NOMO-1 treated with dmso at 0.1 percent for 144 hours (cell line): ENCODE results near the gene VAT1L.
A peak's percentile ranks its signal among the peaks of the same experiment; 100 is the strongest.

Experiments used
- DNase-seq: peaks from one replicate; lab custom pipeline; 2025; ENCODE audit not compliant: unreplicated experiment; lab: John Stamatoyannopoulos, UW

Gene VAT1L

DNA sequence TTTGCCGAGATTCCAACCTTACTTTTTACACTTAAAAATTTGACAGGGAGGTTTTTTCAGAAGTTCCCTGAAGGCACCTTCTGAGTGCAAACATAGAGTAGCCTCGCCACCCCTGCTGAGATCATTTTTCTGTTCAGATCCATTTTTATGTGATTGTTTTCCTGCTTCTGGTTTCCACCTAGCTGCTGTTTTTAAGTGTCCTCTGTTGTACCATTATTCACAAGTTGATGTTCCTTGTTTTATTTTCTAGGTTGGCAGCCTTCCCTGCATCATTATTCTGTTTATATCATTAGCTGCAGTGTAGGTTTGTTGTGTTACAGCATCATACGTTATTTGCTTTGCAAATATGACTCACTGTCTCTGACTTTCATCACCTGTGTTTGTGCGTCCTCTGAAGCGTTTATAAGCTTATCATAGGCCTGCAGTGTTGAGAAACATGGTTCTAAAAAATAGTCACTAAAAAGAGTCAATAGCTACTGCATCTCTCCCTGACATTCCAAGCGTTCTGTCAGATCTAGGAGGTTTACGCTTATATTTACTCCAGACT lies 117.1 kb downstream of the VAT1L start:
- DNase-seq = no peak

DNA sequence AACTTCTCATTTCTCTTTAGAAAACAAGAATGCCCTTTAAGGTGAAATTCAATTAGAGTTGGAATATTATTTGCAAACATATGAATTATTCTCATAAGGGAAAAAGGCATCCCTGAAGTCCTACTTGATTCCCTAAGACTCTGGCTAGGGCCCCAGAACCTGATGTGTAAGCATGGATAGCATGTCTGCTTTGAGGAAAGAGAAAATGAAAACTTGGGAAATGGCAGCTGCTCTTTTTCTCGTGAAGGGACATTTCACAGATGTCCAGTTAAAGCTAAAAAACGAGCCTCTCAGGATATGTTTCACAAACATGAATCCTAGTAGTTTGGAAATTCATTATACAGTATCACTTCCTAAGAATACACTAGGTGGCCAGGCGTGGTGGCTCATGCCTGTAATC lies 121.7 kb downstream of the VAT1L start:
- DNase-seq = no peak

DNA sequence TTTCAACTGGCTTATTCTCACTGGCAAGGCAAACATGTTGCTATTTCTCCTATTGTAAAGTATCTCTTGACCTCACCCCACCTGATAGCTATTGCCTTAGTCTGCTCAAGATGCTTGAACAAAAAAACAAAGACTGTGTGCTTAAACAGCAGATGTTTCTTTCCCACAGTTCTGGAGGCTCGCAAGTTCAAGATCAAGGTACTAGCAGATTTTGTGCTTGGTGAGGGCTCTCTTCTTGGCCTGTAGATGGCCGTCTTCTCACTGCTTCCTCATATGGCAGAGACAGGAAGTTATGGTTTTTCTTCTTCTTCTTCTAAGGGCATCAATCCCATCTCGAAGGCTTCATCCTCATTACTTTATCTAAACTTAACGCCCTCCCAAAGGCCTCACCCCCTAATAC lies 124.3 kb downstream of the VAT1L start:
- DNase-seq = peak; percentile 9

DNA sequence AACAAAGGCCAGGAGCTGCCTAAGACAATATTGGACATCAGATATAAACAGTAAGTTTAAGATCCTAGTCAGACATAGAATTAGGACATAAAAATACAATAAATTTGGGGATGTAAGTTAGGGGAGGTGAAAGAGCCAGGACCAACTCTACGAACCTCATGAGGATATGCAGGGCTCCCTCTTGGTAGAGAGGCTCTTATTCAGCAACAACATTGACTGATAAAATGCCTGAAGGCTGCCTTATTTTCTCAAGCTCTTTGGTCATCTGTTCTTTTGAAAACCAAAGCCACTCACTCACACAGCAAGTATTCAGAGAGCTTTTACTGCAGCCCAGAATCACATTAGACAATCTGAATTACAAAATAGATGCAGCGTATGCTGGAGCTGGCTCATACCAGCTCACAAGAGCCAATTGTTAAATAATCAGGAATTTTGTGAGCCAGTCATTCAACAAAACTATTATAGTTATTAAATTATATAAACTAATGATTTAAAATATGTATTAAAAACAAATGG lies 125.4 kb downstream of the VAT1L start:
- no peak for DNase-seq

DNA sequence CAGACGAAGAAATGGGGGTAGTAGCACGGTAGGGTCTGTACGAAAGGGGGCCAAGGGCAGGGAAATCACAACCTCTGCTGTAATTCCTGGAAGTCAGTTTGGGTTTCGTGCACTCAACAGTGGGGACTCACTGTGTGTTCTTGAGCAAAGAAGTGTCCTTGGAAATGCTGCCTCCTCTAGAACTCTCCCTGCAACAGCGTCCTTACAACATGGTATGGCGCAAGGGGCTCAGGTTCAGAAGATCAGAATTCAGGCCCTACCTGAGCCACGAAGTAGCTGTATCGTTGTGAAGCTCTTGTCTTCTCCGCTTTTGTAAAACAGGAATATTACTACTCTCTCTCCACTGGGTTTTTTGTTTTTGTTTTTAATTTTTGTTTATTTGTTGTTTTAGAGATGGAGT lies 127.7 kb downstream of the VAT1L start:
- DNase-seq = no peak

DNA sequence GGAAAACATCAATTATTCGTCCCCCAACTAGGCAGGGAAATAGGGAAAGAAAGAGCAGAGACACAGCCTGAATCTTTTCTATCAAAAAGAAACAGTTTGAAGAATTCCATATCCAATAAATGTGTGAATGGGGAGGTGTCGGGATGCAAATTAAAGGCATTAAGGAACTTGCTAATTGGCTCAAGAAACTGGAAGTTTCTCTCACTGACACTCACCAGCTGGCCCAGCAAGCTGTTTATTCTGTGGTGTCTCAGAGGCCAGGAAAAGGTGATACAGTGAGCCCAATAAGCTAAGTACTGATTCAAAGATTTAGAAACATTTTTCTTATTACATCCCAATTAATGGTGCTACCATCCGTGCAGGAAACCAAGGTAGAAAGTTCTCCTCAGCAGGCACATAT lies 129.6 kb downstream of the VAT1L start:
- DNase-seq = no peak

DNA sequence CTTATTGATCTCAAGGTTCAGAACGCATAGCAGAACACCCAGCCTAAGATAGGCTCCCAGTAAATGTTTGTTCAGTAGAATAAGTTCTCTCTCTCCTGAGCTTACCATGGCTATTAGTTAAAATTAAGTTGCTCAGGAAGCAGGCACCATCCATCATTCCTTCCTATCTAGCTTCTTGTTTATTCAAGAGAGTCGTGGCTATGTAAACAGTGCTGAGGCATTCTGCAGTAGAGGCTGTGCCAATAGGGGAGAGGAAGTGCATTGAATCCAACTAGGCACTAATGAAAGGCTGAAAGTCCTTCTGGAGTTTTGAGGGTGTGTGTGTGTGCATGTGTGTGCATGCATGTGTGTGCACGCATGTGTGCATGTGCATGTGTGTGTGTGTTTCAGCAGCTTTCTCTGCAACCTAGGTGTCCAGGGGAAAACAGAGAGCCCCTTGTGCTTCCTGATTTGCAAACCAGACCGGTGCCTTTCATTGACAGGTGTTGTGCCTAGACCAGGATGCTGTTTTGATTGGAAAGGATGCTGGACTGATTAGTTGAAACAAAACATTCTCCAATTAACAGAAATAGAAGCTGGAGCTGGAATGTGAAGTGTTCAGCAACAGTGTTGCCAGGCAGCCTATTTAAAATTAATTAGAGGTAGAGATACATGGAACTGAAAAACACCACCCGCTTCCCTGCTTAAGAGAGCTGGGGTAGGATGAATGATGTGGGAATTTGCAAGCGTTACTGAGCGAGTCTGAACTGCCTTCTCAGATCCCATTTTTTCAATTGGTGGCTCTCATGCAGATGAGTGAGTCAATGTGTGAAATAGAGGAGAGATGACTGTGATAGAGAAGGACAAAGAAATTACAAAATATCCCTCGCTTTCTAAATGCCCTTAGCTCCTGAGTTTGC lies 130.7 kb downstream of the VAT1L start:
- DNase-seq = no peak

DNA sequence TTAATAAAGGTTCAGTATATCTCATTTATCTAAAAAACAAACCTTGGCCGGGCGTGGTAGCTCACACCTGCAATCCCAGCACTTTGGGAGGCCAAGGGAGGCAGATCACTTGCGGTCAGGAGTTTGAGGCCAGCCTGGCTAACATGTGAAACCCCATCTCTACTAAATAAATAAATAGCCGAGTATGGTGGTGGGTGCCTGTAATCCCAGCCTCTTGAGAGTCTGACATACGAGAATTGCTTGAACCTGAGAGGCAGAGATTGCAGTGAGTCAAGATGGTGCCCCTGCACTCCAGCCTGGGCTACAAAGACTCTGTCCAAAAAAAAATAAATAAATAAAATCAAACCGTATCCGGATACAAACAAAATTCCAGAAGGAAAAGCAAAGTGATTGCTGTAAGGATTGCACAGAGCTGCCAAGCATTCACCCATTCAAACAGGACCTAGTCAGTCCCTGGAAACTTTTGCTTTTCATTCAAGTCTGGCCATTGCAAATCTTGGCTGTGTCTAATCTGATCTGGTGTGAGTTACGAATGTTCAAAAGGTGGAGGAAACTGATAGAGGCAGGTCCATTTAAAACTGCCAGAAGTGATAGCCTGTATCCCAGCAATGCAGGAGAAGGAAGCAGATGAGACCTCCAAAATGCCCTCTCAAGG lies 131.5 kb downstream of the VAT1L start:
- no peak for DNase-seq

DNA sequence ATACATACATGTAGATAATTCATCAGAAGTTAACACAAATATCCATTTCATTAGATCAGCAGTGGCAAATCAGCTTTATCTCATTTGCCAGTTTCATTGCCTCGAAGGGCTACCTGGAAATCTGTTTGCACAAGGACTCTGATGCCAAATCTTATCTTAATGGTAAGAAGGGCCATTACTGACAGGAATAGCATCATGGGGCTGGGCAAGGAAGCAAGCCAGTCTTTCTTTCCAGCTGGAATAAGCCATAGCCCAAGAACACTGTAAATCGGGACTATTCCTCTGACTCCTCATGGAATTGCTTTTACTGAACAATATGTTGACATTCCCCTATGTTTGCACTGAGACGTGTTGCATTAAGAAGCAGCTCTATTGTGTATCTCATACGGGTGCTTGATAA lies 132.6 kb downstream of the VAT1L start:
- DNase-seq = no peak

DNA sequence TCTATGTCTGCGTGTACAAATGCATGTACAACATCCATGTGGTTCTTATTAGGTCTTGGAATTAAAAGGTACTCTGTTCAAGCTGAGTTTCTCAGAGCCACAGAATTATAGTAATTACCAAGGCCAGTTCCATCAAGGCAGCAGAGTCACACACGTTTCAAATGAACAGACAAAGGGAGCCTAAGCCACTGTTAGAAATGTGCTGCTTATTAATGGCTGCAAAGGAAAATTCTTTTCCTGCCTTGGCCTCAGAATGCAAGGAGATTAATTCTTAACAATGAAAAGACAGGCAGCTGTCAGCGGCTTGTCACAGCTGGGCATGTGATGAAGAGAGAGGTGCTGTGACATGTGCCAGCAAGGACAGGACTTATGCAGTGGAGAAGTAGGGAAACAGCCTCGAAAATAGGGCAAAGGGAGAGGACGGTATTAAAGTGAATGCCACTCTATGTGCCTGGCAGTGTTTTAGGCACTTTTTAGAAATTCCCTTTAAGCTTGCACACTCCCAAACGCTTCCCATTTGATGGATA lies 133.9 kb downstream of the VAT1L start:
- DNase-seq = no peak

DNA sequence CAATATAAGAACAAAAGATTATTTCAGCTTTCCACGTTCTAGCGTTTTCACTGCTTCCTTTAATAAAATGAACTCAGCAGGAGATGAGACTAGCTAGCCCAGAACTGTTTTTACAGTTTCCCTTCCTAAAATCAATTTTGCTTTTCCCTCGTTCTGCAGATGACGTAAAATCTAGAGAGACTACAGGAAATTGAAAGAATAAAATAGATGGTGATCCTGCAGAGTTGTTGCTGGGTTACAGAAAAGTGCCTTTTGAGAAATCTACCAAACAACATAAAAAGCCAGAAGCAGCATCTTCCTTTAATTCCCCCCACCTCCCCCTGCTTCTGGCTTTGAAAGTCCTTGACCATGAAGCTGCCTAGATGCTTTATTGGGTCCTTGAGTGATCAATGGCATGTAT lies 137.2 kb downstream of the VAT1L start:
- no peak for DNase-seq

DNA sequence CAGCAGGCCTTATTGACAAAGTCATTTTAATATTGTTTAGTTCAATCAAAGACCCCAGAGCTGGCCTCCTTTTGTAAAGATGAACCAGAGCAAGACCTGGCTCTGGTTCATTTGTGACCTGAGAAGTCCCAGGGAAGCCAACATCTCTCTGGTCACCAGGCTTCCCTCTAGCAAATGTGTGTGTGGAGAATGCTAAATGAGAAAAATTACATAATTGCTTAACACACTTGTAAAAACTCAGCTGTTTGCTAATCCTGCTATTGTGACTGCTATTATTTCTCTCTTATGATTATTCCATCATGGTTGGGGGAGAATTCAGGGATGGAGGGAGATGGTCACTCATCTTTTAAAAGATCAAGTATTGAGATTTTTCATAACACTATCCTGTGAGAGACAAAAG lies 139.7 kb downstream of the VAT1L start:
- DNase-seq = no peak

DNA sequence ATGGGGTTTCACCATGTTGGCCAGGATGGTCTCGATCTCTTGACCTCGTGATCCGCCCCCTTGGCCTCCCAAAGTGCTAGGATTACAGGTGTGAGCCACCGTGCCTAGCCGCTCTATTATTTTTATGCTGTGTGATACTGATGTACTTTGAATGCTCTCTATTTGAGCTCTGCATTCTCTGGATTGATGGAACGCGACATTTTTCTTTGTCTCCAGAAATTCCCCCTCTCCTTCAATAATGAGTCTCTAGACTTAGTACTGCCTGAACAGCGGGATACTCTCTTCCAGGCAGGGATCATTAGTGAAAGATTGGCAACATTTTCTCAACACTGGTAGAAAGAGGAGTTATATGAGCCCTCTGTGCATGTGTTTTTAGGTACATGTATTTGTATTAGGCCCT lies 140.6 kb downstream of the VAT1L start:
- DNase-seq = no peak

DNA sequence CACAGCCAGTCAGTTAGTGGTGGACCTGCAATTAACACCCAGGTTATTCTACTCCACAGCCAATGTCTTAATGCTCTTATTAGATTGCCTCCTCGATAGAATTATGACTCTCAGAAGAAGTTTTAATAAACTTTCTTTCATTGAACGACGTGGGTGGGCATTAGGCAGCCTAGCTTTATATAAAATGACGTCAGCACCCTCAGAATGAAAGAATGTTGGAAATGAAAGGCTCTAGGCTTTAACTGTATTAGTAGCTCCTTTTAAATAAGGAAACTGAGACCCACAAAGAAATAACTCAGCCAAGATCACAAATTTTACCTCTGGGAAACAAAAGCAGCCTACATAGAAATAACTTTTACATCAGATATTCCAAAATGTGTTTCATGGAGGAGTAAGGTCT lies 142.7 kb downstream of the VAT1L start:
- no peak for DNase-seq

DNA sequence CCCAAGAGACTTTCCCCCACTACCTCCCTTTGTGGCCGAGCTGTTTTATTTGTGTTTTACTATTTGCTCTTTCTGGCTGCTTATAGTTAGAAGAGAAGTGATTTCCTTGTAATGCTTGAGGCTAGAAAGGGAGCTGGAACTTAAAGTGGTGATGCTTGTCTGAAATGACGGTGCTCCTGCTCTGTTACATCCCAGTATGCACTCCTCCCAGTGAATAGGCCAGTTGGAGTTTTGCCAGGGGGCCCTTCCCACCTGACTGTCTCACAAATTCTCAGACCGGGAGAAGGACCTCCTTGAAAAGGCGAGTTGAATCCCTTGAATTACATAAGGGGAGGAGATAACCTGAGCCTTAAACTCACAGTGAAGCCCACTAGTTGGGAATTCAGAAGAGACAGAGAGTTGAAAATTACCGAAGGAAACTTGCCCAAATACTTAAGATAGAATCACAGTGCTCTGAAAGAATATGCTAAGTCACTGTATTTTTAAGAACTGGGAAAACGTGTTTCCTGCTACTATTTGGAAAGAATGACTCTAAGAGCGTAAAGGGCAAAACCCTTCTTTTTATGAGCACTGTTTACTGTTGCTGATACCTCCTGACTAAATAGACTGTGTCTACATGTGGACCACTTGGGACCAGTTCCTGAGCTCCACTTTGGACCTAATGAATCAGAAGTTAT lies 149.2 kb downstream of the VAT1L start:
- no peak for DNase-seq

DNA sequence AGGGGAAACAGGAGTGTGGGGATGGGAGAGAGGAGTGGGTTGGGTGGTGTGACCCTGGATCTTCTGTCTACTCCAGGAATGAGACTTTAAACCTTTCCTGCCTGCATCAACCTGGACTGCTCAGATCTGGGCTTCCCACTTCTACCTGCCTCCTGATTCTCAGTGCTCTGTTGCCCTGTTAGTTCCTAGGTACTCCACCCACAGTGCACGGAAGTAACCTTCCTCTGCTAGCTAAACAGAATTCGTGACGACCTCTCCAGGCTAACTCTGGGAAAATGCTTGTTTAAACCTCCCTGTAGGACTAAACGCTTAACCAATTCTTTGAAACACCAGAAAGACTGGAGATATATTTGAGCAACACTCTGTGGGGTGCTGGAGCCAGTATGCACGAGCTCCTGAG lies 150.5 kb downstream of the VAT1L start:
- no peak for DNase-seq

DNA sequence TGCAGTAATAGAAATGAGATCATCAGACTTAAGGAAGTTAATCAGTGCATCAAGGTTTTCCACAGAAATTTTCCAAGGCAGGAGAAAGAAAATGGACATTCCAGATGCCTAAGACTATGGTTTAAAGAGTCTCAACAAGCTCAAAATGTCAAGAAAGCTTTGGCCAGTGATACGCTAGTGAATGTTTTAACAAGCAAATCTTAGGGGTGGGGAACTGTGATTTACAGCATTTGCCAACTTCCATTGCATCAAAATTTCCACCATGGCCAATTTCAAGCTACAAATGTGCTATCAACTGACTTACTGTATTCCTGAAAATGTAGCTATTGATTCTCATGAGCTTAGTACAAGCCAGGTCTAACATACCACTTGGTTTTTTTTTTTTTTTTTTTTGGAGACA lies 151.6 kb downstream of the VAT1L start:
- DNase-seq = no peak

DNA sequence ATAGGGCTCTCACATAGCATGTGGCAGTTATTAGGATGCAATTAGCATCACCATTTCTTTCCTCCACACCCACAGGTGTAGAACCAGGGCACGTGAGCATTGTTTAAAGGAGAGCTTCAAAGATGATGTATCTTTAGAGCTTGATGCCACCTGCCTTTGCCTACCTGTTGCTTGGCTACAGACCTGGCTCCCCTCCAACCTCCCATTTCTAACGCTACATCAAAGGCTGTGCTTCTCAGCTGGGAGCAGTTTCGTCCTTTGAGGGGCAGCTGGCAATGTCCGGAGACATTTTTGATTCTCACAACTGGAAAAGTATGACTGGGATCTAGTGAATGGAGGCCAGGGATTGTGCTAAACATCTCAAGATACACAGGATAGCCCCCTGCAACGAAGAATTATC lies 155.4 kb downstream of the VAT1L start:
- no peak for DNase-seq

DNA sequence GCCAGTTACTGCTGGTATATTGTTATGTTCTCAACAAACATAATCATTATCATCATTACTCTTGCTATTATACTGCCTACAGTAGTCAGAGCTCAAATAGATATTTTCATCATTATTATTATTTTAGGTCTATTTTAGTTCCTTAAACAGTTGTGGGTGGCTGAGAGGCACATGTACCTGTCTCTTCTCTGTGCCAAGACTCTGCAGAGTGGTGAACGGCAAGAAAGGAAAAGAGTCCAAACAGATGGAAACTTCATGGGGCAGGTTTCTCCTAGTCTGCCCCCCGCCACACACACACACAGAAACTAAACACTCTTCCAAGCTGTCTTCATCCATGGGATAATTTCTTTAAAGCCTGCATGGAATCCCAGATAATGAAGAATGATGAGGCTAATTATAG lies 156.3 kb downstream of the VAT1L start:
- no peak for DNase-seq

DNA sequence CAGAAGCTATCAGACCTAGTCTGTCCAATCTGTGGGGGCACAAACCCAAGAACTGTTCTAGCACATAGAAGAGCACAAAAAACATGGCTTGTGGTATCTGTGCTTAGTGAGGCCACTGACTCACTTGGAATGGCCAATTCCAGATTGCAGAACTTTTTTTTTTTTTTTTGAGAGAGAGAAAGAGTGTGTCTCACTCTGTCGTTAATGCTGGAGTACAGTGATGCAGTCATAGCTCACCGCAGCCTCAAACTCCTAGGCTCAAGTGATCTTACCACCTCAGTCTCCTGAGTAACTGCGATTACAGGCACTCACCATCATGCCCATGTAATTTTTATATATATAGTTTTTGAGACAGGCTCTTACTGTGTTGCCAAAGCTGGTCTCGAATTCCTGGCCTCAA lies 156.8 kb downstream of the VAT1L start:
- no peak for DNase-seq

DNA sequence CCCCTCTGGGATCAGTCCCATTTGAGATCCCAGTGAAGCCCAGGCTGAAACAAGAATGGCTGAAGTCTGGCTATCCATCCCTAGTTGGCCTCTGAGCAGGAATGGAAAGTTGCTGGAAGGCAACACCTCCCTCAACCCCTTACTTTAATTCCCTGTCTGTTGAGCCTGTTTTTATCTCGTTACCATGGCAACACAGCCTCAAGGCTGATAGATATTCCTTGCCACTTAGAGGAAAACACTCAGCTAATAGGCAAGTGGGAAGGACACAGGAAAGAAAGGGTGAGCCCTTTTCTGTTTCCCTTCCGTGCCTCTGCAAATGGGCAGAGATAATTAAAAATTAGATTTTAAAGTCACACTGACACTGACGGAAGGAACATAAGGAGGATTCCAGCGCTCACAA lies 158.5 kb downstream of the VAT1L start:
- DNase-seq = no peak
